Measurements from ENCODE around the gene NIBAN1.

GRCh38 chr1:184933944-184934343, 40.4 kb downstream of the NIBAN1 start:
- TF ChIP-seq POLR2AphosphoS5 (IDR thresholded peaks at IDR 0.05; ENCODE audit: low read depth, low read length) (no peak), POLR2A (IDR thresholded peaks at IDR 0.05; ENCODE audit: low read depth, low read length) (no peak), TAF1 (IDR thresholded peaks at IDR 0.05; ENCODE audit: low read depth, low read length) (no peak), POU2F2 (IDR thresholded peaks at IDR 0.05; ENCODE audit: low read depth, low read length) (no peak)

All from GM12891 (cell line).